B cell (primary cell): ENCODE measurements around the gene TRNT1. TPM values are rescaled to one million over a fixed set of nuclear protein-coding genes. Genes with fewer than 3 reads are reported as not detected.

Experiments used
- ATAC-seq: fragments of 200-7000 bp; cut with Tn5 transposase; one replicate; pipeline ENCODE4 v1.10.0; 2021; ENCODE audit warnings: low read depth, mild to moderate bottlenecking, moderate number of reproducible peaks, moderate library complexity
- CTCF ChIA-PET: fragments of 350-600 bp; sonication (Branson Sonifier 250); formaldehyde crosslinking; loops from one replicate; lab custom pipeline; 2021; ENCODE audit warnings: antibody characterized with exemption, inconsistent platforms; lab: Charles Lee
- POLR2A ChIA-PET: fragments of 350-600 bp; sonication (Branson Sonifier 250); formaldehyde crosslinking; loops from one replicate; lab custom pipeline; 2021; ENCODE audit warnings: antibody characterized with exemption; lab: Charles Lee
- DNase-seq: peaks from one replicate; pipeline ENCODE4 v3.0.0; 2013
- H2AFZ ChIP-seq: 2 replicates; pipeline ENCODE4 v1.6.1; 2012; ENCODE audit warnings: mild to moderate bottlenecking, low read depth, low read length; ENCODE audit not compliant: insufficient read depth, poor library complexity, severe bottlenecking
- H3K27ac ChIP-seq, 2 donors: 1 replicate in 1 of 2; 2 replicates in 1 of 2; pipeline ENCODE4 v1.5.1; 2012 to 2013; ENCODE audit warnings: low read length in 2 of 2, mild to moderate bottlenecking in 2 of 2, moderate library complexity in 1 of 2
- H3K27me3 ChIP-seq, 4 experiments: fragments of 200-600 bp in 1 of 4; sonication (generic) in 1 of 4; replicated peaks in 1 of 4; 1 replicate in 2 of 4; 2 replicates in 2 of 4; pipeline versions ENCODE4 v1.6.1 to v1.7.0; 2013 to 2016; ENCODE audit warnings: low read length in 3 of 4, mild to moderate bottlenecking in 2 of 4, mixed read lengths in 1 of 4, moderate library complexity in 1 of 4; ENCODE audit not compliant: insufficient read depth in 4 of 4, control insufficient read depth in 3 of 4; ENCODE audit errors: control extremely low read depth in 1 of 4
- H3K36me3 ChIP-seq, 2 experiments: replicated peaks in 1 of 2; 1 replicate in 1 of 2; 2 replicates in 1 of 2; pipeline versions ENCODE4 v1.6.1 to v1.7.1; 2013; ENCODE audit warnings: low read length in 1 of 2; ENCODE audit not compliant: insufficient read depth in 2 of 2, control insufficient read depth in 1 of 2; ENCODE audit errors: control extremely low read depth in 1 of 2, extremely low read depth in 1 of 2
- H3K4me1 ChIP-seq, 2 donors: fragments of 200-600 bp in 1 of 2; sonication (generic) in 1 of 2; 1 replicate in 1 of 2; 2 replicates in 1 of 2; pipeline versions ENCODE4 v1.5.1 to v1.6.1; 2013 to 2017; ENCODE audit warnings: low read length in 2 of 2; ENCODE audit not compliant: control insufficient read depth in 2 of 2, insufficient read depth in 2 of 2
- H3K4me2 ChIP-seq: replicated peaks from 2 replicates; pipeline ENCODE3; 2012; ENCODE audit warnings: mild to moderate bottlenecking, low read depth, low read length; ENCODE audit not compliant: poor library complexity, severe bottlenecking
- H3K4me3 ChIP-seq, 5 experiments: fragments of 200-600 bp in 1 of 5; sonication (generic) in 1 of 5; 1 replicate in 3 of 5; 2 replicates in 2 of 5; pipeline versions ENCODE4 v1.5.1 to v1.7.0; 2011 to 2016; ENCODE audit warnings: low read length in 4 of 5, mild to moderate bottlenecking in 4 of 5, low read depth in 2 of 5, control low read depth in 1 of 5, moderate library complexity in 1 of 5; ENCODE audit not compliant: insufficient read depth in 1 of 5; ENCODE audit errors: control extremely low read depth in 1 of 5, extremely low read depth in 1 of 5
- H3K79me2 ChIP-seq: fragments of 200-600 bp; sonication (generic); one replicate; pipeline ENCODE4 v1.6.0; 2016; ENCODE audit warnings: low read length; ENCODE audit not compliant: control insufficient read depth, insufficient read depth
- H3K9ac ChIP-seq: fragments of 200-600 bp; sonication (generic); 2 replicates; pipeline ENCODE4 v1.6.1; 2017; ENCODE audit warnings: mild to moderate bottlenecking, low read length, moderate library complexity
- H3K9me3 ChIP-seq, 3 donors: one replicate each; pipeline versions ENCODE4 v1.6.1 to v1.7.1; 2013; ENCODE audit warnings: low read length in 2 of 3; ENCODE audit not compliant: control insufficient read depth in 2 of 3, insufficient read depth in 1 of 3; ENCODE audit errors: control extremely low read depth in 1 of 3
- H4K20me1 ChIP-seq: 2 replicates; pipeline ENCODE4 v1.6.0; 2012; ENCODE audit warnings: mild to moderate bottlenecking, low read length; ENCODE audit not compliant: insufficient read depth, control insufficient read depth, poor library complexity, severe bottlenecking
- H3K27ac Mint-ChIP-seq: one replicate; pipeline ENCODE4 v1.8.0; 2021; ENCODE audit warnings: mixed read lengths
- H3K27me3 Mint-ChIP-seq: one replicate; pipeline ENCODE4 v1.8.0; 2021; ENCODE audit warnings: mixed read lengths
- H3K4me1 Mint-ChIP-seq: one replicate; pipeline ENCODE4 v1.8.0; 2021; ENCODE audit warnings: mixed read lengths
- H3K4me3 Mint-ChIP-seq: one replicate; pipeline ENCODE4 v1.8.0; 2021; ENCODE audit warnings: mixed read lengths
- H3K9me3 Mint-ChIP-seq: one replicate; pipeline ENCODE4 v1.8.0; 2022; ENCODE audit warnings: mixed read lengths; ENCODE audit not compliant: insufficient read depth
- CTCF ChIP-seq: fragments of 200-600 bp; IDR thresholded peaks from one replicate; pipeline ENCODE4 v1.8.0; 2022; ENCODE audit warnings: antibody characterized with exemption, mild to moderate bottlenecking
- EZH2 ChIP-seq: IDR thresholded peaks from 2 replicates; pipeline ENCODE4 v1.6.1; 2012; ENCODE audit warnings: borderline replicate concordance, low read depth, mild to moderate bottlenecking, moderate library complexity, low read length; ENCODE audit not compliant: insufficient read depth, poor library complexity, severe bottlenecking
- WGBS: methylation state at CpG from one replicate; pipeline ENCODE4 v1.1.5; 2013; ENCODE audit warnings: missing lambda C conversion rate; ENCODE audit not compliant: insufficient coverage; 5-methylcytosine and 5-hydroxymethylcytosine counted together
- intact Hi-C: fragments of 100-400 bp; cut with micrococcal nuclease; formaldehyde crosslinking; loops from one replicate; pipeline ENCODE4 v1.10.0; 2022
- polyA plus RNA-seq: library from polyadenylated mRNA; depleted of rRNA; stranded (reverse); fragments of >200 nt; gene quantifications from 2 replicates; pipeline ENCODE4 v1.2.3, GENCODE V29; 2012
- total RNA-seq, 2 donors: library from RNA; stranded (reverse); fragments of 120-200 nt in 1 of 2; gene quantifications; 1 replicate in 1 of 2; 2 replicates in 1 of 2; pipeline versions ENCODE4 v1.2.3 to v1.2.4, GENCODE V29; 2013 to 2022

The TRNT1 gene
- total and polyA plus RNA-seq, 2 donors (not counting 1 experiment from before 2014, with no cell fraction given), result 4.5 to 40.6 TPM

- Histone ChIP-seq H3K36me3 (peaks cover 3 to 67% of the 10 kb centered on the region in 2 experiments), H3K27ac (no peak overlapping the region), H3K4me2 (no peak overlapping the region), H4K20me1 (peaks cover 8% of the 10 kb centered on the region), H3K4me1 (peaks cover 17% of the 10 kb centered on the region in 2 donors), H3K27me3 (no peaks in the 10 kb centered on the region), H3K9me3 (no peaks in the 10 kb centered on the region), H3K79me2 (peaks cover 5% of the 10 kb centered on the region), H3K9ac (no peak overlapping the region), H2AFZ (no peak overlapping the region), H3K4me3 (no peak overlapping the region)
- POLR2A ChIA-PET, result no interaction called here
- Mint-ChIP-seq H3K9me3 (no peaks in the 10 kb centered on the region), H3K27me3 (no peaks in the 10 kb centered on the region), H3K27ac (no peak overlapping the region), H3K4me3 (no peak overlapping the region), H3K4me1 (peaks cover 26% of the 10 kb centered on the region)
- TF ChIP-seq CTCF, result peak; percentile 55
- no peak for TF ChIP-seq EZH2
- ATAC-seq, result no peak
- WGBS, result 68% methylated on average over 5 of the region's 5 CpGs
- DNase-seq, result peak; percentile 45
- intact Hi-C loops, result loop anchor here (10.0 kb wide), 1 partner anchor 1896 kb away; no protein-coding TSS in a partner anchor
- CTCF ChIA-PET, result interaction anchor here (1.2 kb wide), 1 partner anchor 9 kb away, joined by 4 read pairs; no protein-coding TSS in a partner anchor
These were observed 44.3 kb downstream of the TRNT1 start for GRCh38 chr3:3170998-3171397.

- H3K4me1 Mint-ChIP-seq, result peaks cover 37% of the 10 kb centered on the region
- peak overlapping the region; percentile 22 for H3K27ac Mint-ChIP-seq
- intact Hi-C loops, result loop anchor here (10.0 kb wide), 1 partner anchor 1898 kb away; no protein-coding TSS in a partner anchor
- no peak for DNase-seq
- ATAC-seq, result no peak
- peaks cover 2 to 57% of the 10 kb centered on the region in 2 experiments for H3K36me3 ChIP-seq
- peaks cover 21% of the 10 kb centered on the region for H3K79me2 ChIP-seq
- no peaks in the 10 kb centered on the region for H3K27me3 ChIP-seq
- CTCF ChIA-PET, result interaction anchor here (1.6 to 2.6 kb wide), 2 partner anchors 27 to 46 kb away, joined by 3 to 7 read pairs; partner anchors contain the start of gene TRNT1
- no peak for TF ChIP-seq CTCF
- no peak for TF ChIP-seq EZH2
- WGBS, result no CpG with 5 or more reads among the region's 1 CpG
- no peaks in the 10 kb centered on the region for H3K27me3 Mint-ChIP-seq
- no peak overlapping the region for H3K9ac ChIP-seq
- no peaks in the 10 kb centered on the region for H3K9me3 ChIP-seq
- H3K4me1 ChIP-seq, result peaks cover 17 to 22% of the 10 kb centered on the region in 2 donors
- H2AFZ ChIP-seq, result no peak overlapping the region
- H3K9me3 Mint-ChIP-seq, result no peaks in the 10 kb centered on the region
- peak overlapping the region; percentile 18 for H3K4me3 Mint-ChIP-seq
- H3K4me2 ChIP-seq, result peak overlapping the region; percentile 44
- peak overlapping the region; percentile 8 to 61 for H3K27ac ChIP-seq
- H4K20me1 ChIP-seq, result peaks cover 16% of the 10 kb centered on the region
- POLR2A ChIA-PET, result no interaction called here
- no peak overlapping the region for H3K4me3 ChIP-seq
These were observed 45.9 kb downstream of the TRNT1 start for GRCh38 chr3:3172627-3173026.
